Measurements from ENCODE around the gene HOXC4.
"Not testable (repeated sequence)": the region's sequence is repeated elsewhere in the genome, so short reads cannot be mapped to it uniquely, and the experiment has no call there.

The HOXC4 gene

DNA sequence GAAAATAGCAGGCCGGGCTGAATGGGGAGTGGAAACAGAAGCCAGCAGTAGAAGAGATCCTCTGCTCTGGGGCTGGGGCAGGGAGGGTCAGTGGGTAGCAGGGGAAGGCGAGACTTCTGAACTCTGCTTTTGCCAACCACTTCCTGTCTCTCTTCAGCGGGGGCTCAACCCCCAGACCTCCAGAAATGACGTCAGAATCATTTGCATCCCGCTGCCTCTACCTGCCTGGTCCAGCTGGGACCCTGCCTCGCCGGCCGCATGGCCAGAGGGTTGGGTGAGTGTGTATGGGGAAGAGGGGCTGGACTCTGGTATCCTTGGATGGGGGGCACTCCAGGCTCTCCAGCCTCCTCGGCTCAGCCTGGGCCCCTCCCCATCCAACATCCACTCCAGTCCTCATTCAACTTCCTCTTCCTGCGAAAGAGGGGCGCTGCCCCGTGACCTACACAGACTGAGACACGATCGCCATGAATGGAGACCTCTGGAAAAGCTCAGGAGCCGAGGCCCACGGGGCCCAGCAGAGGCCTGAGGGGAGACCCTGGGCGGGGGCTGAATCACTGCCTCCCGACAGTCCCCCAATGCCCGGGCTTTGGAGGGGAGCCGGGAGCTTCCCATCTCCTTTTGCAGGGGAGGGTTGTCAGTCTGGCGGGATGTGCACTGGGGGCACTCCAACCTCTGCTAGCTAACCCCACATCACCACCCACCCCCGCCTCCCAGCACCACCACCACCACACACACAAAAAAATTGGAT lies 458 bp upstream of the HOXC4 start:
- no peak for DNase-seq (ENCODE audit: extremely low read depth in 1 of 2, low read depth in 1 of 2)

DNA sequence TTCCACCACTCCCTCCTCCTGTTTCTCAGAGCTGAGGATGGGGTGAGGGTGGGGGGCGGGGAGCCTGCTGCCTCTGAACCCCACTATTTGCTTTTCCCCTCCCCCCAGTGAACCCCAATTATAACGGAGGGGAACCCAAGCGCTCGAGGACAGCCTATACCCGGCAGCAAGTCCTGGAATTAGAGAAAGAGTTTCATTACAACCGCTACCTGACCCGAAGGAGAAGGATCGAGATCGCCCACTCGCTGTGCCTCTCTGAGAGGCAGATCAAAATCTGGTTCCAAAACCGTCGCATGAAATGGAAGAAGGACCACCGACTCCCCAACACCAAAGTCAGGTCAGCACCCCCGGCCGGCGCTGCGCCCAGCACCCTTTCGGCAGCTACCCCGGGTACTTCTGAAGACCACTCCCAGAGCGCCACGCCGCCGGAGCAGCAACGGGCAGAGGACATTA lies 1.1 kb downstream of the HOXC4 start:
- no peak for DNase-seq (ENCODE audit: extremely low read depth in 1 of 2, low read depth in 1 of 2)

- DNase-seq (ENCODE audit: extremely low read depth in 1 of 2, low read depth in 1 of 2), result no peak
Measured at GRCh38 chr12:54055552-54055951, 1.9 kb downstream of the HOXC4 start.

DNA sequence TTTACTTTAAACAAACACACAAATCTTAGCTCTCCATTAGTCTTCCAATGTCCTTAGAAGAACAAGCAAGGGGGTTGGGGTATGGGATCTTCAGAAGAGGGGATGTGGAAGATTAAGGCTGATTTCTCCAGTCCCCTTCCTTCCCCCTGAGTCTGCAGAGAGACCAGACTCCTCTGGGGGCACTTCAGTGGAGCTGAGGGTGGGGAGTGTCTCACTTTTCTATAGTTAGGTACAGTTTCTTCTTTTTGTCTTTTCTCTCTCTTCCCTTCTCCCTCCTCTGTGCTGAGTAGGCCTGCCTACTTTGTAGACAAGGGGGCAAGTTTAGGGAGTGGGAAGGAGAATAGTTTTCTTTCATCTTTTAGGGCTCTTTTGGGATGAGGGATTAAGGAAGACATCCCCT lies 2.5 kb downstream of the HOXC4 start:
- DNase-seq (ENCODE audit: extremely low read depth in 1 of 2, low read depth in 1 of 2), result no peak

- DNase-seq (ENCODE audit: extremely low read depth in 1 of 2, low read depth in 1 of 2), result no peak
Measured at GRCh38 chr12:54058128-54058768, 4.6 kb downstream of the HOXC4 start.

DNA sequence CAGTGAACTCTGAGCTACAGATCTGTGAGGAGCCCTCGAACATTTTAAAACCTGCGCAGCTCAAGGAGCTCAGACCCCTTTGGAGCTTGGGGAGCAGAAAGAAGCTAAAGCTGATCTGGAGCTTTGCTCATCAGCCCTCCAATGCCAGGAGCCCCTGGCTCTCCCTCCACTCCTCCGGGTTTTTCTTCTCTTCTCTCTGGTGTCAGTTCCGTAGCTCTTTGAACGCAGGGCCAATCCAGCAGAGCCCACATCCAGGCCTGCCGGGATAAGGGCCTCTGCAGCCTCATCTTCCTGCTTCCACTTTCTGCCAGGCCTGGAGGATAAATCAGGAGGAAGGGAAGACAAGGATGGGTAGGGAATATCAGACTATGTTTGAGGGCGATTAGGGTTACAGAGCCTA lies 6.0 kb downstream of the HOXC4 start:
- DNase-seq (ENCODE audit: extremely low read depth in 1 of 2, low read depth in 1 of 2), result no peak

DNA sequence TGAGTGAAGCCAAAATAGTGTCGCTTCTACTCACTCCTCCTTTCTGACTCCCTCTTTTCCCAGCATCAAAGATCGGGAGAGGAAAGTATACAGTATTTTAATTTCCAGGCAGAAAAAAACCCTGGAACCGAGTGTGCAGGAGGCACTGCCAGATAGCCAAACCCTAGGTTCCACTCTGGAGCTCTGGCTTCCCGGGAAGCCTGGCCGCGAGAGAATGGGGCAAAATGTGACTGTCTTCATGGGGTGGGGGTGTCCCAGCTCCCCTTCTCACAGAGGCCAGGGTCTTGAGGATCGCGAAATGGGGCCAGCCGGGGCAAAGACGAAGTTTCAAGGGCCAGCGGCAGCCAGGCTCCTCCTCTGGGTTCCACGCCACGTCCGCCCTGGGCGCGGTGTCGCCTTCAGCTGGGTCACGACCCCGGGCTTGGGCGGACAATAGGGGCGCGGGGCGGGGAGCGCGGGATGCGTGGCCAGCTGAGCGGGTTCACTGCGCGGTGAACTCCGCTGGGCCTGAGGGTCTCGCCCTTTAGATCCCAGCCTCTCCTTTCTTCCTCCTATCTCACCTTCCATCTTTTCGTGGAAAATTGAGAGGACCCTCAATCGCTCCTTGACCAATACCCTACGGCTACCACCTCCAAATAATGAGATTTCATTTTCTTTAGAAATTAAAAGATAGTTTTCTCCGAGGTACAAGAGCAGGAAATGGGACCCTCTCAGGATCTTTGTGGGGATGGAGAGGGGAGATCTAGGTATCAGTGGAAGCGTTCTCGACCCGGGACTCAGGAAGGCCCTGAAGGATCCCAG lies 6.7 kb downstream of the HOXC4 start:
- DNase-seq (ENCODE audit: extremely low read depth in 1 of 2, low read depth in 1 of 2), result no peak

GRCh38 chr12:54060975-54061778 lies 7.5 kb downstream of the HOXC4 start:
- DNase-seq (ENCODE audit: extremely low read depth in 1 of 2, low read depth in 1 of 2), result no peak

GRCh38 chr12:54065677-54066076 lies 12.0 kb downstream of the HOXC4 start:
- no peak for DNase-seq (ENCODE audit: extremely low read depth in 1 of 2, low read depth in 1 of 2)

DNA sequence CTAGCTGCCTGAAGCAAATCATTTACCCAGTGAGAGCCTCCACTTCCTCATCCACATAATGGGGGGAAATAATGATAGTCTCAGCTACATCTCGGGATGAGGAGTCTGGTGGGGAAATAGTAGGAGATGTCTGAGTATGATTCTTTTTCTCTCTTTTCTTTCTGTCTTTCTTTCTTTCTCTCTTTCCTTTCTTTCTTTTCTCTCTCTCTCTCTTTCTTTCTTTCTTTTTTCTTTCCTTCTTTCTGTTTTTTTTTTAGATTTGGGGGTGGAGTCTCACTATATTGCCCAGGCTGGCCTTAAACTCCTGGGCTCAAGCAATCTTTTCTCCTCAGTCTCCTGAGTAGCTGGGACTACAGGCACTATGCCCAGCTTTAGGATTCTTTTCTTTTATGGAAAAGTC lies 12.8 kb downstream of the HOXC4 start:
- no peak for DNase-seq (ENCODE audit: extremely low read depth in 1 of 2, low read depth in 1 of 2)

DNA sequence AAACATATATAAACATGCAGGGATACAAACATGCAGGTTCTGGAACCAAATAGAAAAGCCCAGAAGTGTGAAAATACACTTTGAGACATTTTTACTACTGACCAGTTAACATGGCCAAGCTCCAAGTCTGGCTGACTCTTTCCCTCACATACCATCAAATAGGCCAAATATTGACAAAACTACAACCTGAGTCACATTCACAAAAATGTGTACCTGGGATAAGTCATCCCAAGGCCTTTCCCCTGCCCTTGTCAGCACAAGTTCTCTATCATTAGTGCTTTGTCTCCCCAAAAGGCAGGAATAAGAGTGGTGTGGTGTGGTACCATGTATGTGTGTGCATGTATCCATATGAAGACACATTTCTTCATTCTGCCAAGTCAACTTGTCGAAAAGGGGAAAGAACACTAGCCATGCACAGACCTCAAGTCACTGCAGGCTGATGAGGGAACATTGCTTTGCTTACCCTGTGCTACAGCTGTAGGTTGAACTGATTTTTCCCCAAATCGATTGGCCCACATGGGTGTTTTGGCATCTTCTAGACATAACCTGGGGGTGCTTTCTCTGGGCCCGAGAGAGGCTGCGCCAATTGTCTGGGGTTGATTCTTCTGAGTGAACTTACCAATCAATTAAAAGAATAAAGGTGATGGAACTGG lies 14.9 kb downstream of the HOXC4 start:
- DNase-seq (ENCODE audit: extremely low read depth in 1 of 2, low read depth in 1 of 2), result no peak

DNA sequence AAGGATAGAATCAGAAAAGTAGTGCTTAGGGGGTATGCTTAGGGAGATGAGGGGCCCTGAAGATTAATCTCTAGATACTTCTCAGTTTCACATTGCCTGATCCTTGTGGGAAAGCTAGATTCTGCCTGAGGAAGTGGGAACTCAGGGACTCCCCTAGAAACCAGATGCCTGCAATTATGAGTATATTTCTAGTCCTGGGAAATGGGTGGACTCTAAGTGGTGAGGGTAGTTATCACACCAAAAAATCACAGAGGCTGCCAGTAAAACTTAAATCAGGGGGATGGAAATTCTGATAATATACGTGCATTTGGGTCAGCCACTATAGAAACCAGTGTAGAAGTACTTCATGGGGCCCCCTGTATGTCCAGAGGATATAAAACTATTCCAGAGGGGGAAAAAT lies 18.3 kb downstream of the HOXC4 start:
- no peak for DNase-seq (ENCODE audit: extremely low read depth in 1 of 2, low read depth in 1 of 2)

DNA sequence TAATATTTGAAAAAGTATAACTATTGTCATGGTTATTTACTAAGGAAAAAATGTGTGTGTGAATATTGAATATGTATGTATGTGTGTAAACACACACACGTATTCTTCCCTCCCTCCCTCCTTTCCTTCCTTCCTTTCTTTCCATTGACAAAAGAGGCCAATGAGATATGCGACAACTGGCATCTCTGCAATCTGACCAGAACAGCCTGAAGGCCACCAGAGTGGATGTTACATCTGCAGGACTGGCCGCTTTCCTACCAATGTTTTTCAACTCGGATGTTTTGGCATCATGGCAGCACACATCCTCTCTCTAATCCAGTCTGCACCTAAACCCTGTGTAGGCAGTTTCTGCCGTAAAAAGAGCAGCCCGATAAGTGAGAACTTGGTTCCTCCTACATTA lies 20.7 kb downstream of the HOXC4 start:
- DNase-seq (ENCODE audit: extremely low read depth in 1 of 2, low read depth in 1 of 2), result no peak

DNA sequence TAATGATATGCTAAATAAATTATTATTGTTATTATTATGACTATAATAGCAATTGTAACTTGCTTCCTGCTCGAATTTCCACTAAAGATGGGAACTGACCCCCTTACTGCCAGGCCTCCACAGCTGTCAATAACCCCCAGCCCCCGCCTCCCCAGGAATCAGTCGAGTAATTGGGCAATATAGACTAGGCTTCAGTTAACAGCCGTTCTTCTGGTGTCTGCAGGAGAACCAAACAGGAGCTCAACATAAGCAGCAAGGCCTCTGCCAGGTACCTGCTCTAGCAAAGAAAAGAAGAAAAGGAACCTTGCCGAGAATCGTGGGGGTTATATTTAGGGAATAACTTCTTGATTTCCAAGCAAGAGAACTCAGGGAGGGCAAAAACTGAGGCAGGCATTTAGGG lies 21.8 kb downstream of the HOXC4 start:
- no peak for DNase-seq (ENCODE audit: extremely low read depth in 1 of 2, low read depth in 1 of 2)

DNA sequence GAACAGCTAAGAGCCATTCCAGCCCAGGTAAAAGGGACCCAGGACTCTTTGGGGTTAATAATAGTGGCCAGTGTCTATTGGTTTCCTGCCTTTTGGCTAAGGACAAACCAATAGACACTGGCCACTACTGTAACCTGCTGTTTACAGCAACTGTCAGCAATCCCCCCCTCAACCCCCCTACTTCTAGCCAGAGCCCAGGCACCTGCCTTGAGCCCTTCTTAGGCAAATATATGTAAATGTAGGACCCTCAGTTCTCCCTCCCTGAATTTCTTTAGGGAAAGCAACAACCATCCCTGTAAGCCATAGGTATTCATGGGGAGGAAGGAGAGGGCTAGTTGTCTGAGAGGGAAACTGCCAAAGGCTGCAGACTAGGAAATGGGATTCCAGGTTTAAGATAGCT lies 22.3 kb downstream of the HOXC4 start:
- DNase-seq (ENCODE audit: extremely low read depth in 1 of 2, low read depth in 1 of 2), result no peak

DNA sequence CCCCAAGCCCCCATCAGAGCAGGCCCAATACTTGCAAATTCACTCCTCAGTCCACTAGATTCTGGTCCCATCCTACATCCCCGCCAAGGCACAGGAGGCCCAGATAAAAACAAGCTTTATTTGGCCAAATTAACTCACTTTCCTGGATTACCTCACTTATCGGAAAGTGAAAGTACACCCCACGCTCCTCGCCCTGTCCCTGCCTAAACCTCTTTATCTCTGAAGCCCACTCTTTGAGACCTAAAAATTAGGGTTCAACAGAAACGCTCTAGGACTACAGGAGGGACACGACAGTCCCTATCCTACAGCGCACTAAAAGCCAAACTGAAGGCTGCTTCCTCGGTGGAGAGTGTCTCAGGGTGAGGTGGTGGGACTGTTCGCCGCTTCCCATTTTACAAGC lies 24.2 kb downstream of the HOXC4 start:
- not testable (repeated sequence) for DNase-seq (ENCODE audit: extremely low read depth in 1 of 2, low read depth in 1 of 2)

DNA sequence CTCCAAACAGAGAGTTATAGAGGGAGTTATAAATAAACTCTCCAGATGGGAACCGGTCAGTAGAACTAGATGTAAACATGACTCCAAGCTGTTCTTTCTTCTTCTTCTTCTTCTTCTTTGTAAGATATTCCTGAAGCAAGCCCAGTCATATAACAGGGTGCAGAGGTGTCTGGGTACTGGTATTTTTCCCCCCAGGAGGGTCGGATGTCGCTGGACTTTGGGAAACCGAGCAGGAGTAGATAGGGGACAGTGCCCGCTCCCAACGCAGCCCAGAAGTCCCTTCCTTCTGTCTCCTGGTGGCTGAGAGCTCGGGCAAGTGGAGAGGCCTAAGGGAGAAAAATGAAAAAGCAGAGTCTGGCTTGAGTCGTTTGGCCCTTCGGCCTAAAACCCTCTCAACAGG lies 25.5 kb downstream of the HOXC4 start:
- not testable (repeated sequence) for DNase-seq (ENCODE audit: extremely low read depth in 1 of 2, low read depth in 1 of 2)

- DNase-seq (ENCODE audit: extremely low read depth in 1 of 2, low read depth in 1 of 2), result not testable (repeated sequence)
Measured at GRCh38 chr12:54080008-54080924, 26.6 kb downstream of the HOXC4 start.

DNA sequence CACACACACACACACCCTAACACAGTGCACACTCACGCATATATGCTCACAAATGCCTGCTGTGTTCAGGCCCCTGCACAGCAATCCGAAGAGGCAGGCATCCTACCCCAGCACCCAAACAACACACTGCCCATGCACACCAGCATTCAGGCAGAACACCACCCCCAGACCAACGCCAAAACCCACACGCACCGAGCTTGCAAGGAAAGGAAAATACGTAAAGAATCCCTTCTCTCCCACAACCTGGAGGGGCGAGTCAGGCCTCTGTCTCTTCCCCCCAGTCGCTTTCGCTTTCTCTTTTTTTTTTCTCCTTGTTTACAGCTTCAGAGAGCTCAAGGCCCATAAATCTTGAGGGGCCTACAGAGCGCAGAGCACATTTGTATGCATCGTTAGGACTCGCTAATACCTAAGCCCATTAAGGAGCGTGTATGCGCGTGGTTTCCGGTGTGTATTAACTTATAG lies 27.4 kb downstream of the HOXC4 start:
- not testable (repeated sequence) for DNase-seq (ENCODE audit: extremely low read depth in 1 of 2, low read depth in 1 of 2)

Measured in stimulated activated CD8-positive, alpha-beta memory T cell treated with anti-CD3 and anti-CD28 coated beads, Interleukin-7, amount 100 ng/mL, for 48 hours (primary cell).